ENCODE measurements around the gene DENND2C.

GRCh38 chr1:114550336-114550735 is 119.5 kb downstream of the DENND2C start:
- TF ChIP-seq CTCF (IDR thresholded peaks at IDR 0.05) = no peak
- TF ChIP-seq, protein P1, sequence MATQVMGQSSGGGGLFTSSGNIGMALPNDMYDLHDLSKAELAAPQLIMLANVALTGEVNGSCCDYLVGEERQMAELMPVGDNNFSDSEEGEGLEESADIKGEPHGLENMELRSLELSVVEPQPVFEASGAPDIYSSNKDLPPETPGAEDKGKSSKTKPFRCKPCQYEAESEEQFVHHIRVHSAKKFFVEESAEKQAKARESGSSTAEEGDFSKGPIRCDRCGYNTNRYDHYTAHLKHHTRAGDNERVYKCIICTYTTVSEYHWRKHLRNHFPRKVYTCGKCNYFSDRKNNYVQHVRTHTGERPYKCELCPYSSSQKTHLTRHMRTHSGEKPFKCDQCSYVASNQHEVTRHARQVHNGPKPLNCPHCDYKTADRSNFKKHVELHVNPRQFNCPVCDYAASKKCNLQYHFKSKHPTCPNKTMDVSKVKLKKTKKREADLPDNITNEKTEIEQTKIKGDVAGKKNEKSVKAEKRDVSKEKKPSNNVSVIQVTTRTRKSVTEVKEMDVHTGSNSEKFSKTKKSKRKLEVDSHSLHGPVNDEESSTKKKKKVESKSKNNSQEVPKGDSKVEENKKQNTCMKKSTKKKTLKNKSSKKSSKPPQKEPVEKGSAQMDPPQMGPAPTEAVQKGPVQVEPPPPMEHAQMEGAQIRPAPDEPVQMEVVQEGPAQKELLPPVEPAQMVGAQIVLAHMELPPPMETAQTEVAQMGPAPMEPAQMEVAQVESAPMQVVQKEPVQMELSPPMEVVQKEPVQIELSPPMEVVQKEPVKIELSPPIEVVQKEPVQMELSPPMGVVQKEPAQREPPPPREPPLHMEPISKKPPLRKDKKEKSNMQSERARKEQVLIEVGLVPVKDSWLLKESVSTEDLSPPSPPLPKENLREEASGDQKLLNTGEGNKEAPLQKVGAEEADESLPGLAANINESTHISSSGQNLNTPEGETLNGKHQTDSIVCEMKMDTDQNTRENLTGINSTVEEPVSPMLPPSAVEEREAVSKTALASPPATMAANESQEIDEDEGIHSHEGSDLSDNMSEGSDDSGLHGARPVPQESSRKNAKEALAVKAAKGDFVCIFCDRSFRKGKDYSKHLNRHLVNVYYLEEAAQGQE (IDR thresholded peaks at IDR 0.05; ENCODE audit: insufficient read depth in 1 of 2, low read depth in 2 of 2, low read length in 1 of 2) = no peak
- no peak for TF ChIP-seq POLR2AphosphoS5 (IDR thresholded peaks at IDR 0.05; ENCODE audit: low read depth, low read length)
